HG03066 (cell line): Measurements from ENCODE around the gene EYS.
"Not testable (repeated sequence)": the region's sequence is repeated elsewhere in the genome, so short reads cannot be mapped to it uniquely, and the experiment has no call there.

ENCODE experiments used
- ATAC-seq: cut with Tn5 transposase; IDR thresholded peaks from one replicate; pipeline ENCODE4 v1.9.1; 2021; ENCODE audit warnings: low read depth; ENCODE audit not compliant: unreplicated experiment

EYS gene

GRCh38 chr6:65637289-65638046 is 69.6 kb downstream of the EYS start:
- no peak for ATAC-seq

GRCh38 chr6:65633501-65633900 is 73.5 kb downstream of the EYS start:
- ATAC-seq = no peak

GRCh38 chr6:65631711-65632110 is 75.3 kb downstream of the EYS start:
- no peak for ATAC-seq

GRCh38 chr6:65627434-65627999 is 79.5 kb downstream of the EYS start:
- not testable (repeated sequence) for ATAC-seq

GRCh38 chr6:65627015-65627414 is 80.0 kb downstream of the EYS start:
- ATAC-seq = no peak

- no peak for ATAC-seq
Observed at GRCh38 chr6:65623566-65623965, 83.5 kb downstream of the EYS start.

GRCh38 chr6:65610746-65611145 is 96.3 kb downstream of the EYS start:
- ATAC-seq = no peak

GRCh38 chr6:65595540-65595939 is 111.5 kb downstream of the EYS start:
- no peak for ATAC-seq

GRCh38 chr6:65570340-65570739 is 136.7 kb downstream of the EYS start:
- no peak for ATAC-seq

- no peak for ATAC-seq
Observed at GRCh38 chr6:65569505-65569904, 137.5 kb downstream of the EYS start.

GRCh38 chr6:65569056-65569455 is 138.0 kb downstream of the EYS start:
- ATAC-seq = not testable (repeated sequence)

- no peak for ATAC-seq
Observed at GRCh38 chr6:65566117-65566516, 140.9 kb downstream of the EYS start.

GRCh38 chr6:65558071-65558470 is 149.0 kb downstream of the EYS start:
- ATAC-seq = no peak

GRCh38 chr6:65557224-65557623 is 149.8 kb downstream of the EYS start:
- no peak for ATAC-seq

- no peak for ATAC-seq
Observed at GRCh38 chr6:65546894-65547293, 160.1 kb downstream of the EYS start.

- ATAC-seq = no peak
Observed at GRCh38 chr6:65545920-65546319, 161.1 kb downstream of the EYS start.

- no peak for ATAC-seq
Observed at GRCh38 chr6:65538644-65539043, 168.4 kb downstream of the EYS start.

GRCh38 chr6:65537600-65537999 is 169.4 kb downstream of the EYS start:
- ATAC-seq = no peak

- no peak for ATAC-seq
Observed at GRCh38 chr6:65531533-65531932, 175.5 kb downstream of the EYS start.

- ATAC-seq = no peak
Observed at GRCh38 chr6:65524232-65524631, 182.8 kb downstream of the EYS start.

- no peak for ATAC-seq
Observed at GRCh38 chr6:65505736-65506135, 201.3 kb downstream of the EYS start.

- ATAC-seq = no peak
Observed at GRCh38 chr6:65501045-65501444, 206.0 kb downstream of the EYS start.
